Neural cell (in vitro differentiated cells): ENCODE measurements around the gene TNFSF9.

Source experiments
- EP300 ChIP-seq: fragments of 450-650 bp; conservative IDR thresholded peaks from 2 replicates; pipeline ENCODE4 v1.6.1; 2014; ENCODE audit warnings: antibody characterized with exemption, mild to moderate bottlenecking, moderate library complexity; ENCODE audit not compliant: poor library complexity, severe bottlenecking
- POLR2AphosphoS5 ChIP-seq: IDR thresholded peaks from 2 replicates; pipeline ENCODE4 v1.6.1; 2012
- REST ChIP-seq: IDR thresholded peaks from 2 replicates; pipeline ENCODE4 v1.6.1; 2012; ENCODE audit warnings: borderline replicate concordance
- TF ChIP-seq, protein P1 (sequence below): fragments of 450-650 bp; IDR thresholded peaks from 2 replicates; pipeline ENCODE4 v1.5.1; 2014; ENCODE audit warnings: antibody characterized with exemption, mild to moderate bottlenecking, moderate library complexity; ENCODE audit not compliant: poor library complexity, severe bottlenecking

DNA sequence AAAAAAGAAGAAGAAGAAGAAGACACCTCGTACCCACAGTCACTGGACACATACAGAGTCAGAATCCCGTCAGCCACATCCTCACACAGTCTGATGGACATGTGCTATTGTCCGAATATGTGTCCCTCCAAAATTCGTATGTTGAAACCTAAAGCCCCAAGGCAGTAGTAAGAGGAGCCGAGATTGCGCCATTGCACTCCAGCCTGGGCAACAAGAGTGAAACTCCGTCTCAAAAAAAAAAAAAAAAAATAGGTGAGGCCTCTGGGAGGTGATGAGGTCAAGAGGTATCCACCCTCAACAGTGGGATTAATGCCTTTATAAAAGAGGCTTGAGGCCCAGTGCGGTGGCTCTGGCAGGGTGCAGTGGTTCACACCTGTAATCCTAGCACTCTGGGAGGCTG lies 46.6 kb upstream of the TNFSF9 start:
- TF ChIP-seq, protein P1, sequence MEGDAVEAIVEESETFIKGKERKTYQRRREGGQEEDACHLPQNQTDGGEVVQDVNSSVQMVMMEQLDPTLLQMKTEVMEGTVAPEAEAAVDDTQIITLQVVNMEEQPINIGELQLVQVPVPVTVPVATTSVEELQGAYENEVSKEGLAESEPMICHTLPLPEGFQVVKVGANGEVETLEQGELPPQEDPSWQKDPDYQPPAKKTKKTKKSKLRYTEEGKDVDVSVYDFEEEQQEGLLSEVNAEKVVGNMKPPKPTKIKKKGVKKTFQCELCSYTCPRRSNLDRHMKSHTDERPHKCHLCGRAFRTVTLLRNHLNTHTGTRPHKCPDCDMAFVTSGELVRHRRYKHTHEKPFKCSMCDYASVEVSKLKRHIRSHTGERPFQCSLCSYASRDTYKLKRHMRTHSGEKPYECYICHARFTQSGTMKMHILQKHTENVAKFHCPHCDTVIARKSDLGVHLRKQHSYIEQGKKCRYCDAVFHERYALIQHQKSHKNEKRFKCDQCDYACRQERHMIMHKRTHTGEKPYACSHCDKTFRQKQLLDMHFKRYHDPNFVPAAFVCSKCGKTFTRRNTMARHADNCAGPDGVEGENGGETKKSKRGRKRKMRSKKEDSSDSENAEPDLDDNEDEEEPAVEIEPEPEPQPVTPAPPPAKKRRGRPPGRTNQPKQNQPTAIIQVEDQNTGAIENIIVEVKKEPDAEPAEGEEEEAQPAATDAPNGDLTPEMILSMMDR = no peak
- no peak for TF ChIP-seq REST
- TF ChIP-seq POLR2AphosphoS5 = no peak
- no peak for TF ChIP-seq EP300
